ENCODE measurements around the gene SEC14L1.

DNA sequence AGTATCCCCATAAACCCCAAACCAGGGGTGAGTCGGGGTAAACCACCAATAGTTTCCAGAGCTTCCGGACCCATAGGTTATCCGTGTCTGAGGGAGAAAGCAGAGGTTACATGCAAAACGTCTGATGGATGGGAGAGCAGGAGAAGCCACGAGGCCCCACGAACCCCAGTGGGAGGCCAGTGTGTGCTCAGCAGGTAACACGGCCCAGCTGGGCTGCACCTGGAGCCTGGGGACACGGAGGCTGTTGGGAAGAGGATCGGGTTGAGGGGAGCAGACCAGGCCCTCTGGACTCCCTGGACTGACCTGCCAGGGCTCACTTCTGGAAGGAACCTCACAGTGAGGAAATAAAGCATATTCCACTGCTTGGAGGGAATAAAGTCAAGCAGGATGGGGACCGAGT, 78.1 kb downstream of the SEC14L1 start:
- TF ChIP-seq, protein P1, sequence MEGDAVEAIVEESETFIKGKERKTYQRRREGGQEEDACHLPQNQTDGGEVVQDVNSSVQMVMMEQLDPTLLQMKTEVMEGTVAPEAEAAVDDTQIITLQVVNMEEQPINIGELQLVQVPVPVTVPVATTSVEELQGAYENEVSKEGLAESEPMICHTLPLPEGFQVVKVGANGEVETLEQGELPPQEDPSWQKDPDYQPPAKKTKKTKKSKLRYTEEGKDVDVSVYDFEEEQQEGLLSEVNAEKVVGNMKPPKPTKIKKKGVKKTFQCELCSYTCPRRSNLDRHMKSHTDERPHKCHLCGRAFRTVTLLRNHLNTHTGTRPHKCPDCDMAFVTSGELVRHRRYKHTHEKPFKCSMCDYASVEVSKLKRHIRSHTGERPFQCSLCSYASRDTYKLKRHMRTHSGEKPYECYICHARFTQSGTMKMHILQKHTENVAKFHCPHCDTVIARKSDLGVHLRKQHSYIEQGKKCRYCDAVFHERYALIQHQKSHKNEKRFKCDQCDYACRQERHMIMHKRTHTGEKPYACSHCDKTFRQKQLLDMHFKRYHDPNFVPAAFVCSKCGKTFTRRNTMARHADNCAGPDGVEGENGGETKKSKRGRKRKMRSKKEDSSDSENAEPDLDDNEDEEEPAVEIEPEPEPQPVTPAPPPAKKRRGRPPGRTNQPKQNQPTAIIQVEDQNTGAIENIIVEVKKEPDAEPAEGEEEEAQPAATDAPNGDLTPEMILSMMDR (IDR thresholded peaks at IDR 0.05; ENCODE audit: low read length): no peak
- no peak for TF ChIP-seq EZH2phosphoT487 (IDR thresholded peaks at IDR 0.05; ENCODE audit: low read length)
